HG02763 (cell line): Measurements from ENCODE around the gene PHF8.

Experiments used
- ATAC-seq: cut with Tn5 transposase; IDR thresholded peaks from one replicate; pipeline ENCODE4 v1.9.1; 2021; ENCODE audit warnings: mild to moderate bottlenecking, moderate library complexity; ENCODE audit not compliant: unreplicated experiment

Gene PHF8

DNA sequence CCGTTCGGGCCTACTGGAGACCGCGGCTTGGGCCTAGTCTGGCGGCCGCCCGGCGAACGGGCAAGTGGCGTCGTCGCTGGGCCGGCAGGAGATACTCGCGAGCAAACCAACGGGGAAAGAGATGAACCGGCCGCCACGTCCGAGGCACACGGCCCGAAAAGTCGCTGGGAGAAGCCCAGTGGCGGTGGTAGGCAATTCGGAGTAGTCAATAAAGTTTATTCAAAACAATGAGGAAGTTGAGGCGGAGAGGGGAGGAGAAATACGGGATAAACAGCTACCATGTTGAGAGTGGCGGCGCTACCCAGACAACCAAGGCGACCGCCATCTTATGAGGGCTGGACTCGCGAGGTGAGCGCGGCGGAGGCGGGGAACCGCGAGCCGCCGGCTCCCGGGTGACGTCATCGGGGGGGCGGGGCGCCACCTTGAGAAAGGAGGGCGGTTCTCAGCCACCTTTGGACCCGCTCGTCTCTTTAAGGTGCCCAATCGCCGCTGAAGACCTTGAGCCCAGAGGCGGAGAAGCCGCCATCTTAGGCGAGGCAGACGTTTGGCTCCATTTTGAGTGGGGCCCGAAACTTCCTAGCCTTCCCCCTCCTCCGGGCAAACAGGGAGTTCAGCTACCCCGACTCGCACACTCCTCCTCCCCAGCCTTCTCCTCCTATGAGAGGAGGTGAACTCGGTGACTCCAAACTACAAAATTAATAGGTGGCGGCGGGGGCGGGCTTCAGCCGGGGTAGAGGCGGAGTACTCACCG is at the start of gene PHF8:
TSS of gene PHF8 (minus strand) at position 348 of the 751 bp plus-strand sequence. CDS start 1,745 bp downstream, outside the sequence.
- peak; percentile 78 for ATAC-seq

DNA sequence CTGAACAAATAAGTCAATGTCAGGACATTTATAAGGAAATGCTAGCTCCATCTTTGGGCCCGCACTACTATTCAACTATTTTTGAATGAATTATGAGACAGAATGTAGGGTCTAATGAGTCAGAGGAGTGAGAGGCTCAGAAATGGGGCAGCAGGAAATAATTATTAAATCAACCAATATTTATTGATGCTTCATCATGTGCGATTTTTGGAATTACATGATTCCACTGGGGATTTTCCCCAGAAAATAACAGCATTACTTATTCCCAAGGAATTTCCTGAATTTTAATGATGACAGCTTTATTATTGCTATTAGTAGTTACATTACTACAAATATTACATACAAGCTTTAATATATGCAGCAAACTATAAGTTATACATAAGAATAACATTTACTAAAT is 49.3 kb upstream of the PHF8 start:
- no peak for ATAC-seq

DNA sequence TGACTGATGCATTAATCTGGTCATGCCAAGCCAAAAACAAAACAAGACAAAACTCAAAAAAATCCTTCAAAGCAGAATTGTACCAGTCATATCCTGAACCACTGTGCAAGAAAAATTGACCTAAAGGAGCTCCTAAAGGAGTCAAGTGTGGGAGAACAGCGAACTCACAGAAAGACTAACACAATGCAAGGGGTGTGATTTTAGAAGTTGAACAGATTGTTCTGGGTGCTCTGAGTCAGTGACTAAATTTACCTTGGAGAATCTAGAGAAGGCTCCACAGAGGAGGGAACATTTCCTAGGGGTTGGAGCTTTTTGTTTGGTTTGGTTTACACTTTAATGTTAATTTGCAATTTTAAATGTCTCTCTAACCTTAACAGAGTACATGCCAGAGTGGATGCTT is 48.9 kb upstream of the PHF8 start:
- no peak for ATAC-seq

DNA sequence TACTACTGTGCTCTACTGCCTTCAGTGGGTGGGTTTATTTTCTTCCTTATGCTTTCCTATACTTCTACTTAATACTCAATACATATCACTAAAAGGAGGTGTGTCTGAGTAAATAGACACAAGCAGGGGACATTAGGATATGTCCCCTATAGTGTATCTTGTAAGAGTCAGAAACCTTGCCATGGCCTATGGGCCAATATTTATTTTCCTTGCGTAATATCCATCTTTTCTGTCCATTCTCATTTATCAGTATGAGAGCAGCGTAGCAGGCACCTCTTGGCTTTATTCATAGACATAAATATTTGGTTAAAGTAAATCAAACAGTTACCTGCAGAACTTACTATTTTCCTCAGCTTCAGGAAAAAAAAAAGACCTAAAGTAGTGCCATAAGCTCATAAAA is 46.6 kb upstream of the PHF8 start:
- no peak for ATAC-seq

DNA sequence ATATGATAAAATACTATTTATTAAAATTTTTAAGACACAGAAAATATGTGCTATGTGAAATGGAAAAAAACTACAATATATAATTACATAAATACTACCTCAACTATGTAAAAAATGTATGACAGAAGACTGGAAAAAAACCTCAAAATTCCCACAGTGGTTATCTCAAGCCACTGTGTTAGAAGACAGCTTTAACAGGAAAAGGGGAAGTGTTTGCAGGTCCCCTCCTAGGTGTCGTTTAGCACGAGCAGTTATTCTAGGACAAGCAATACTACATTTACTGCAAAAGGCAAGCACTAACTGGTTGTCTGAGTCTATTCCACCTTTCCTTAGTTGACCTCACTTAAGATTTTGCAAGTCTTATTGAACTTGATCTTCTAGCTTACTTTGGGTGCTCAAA is 44.9 kb upstream of the PHF8 start:
- no peak for ATAC-seq

DNA sequence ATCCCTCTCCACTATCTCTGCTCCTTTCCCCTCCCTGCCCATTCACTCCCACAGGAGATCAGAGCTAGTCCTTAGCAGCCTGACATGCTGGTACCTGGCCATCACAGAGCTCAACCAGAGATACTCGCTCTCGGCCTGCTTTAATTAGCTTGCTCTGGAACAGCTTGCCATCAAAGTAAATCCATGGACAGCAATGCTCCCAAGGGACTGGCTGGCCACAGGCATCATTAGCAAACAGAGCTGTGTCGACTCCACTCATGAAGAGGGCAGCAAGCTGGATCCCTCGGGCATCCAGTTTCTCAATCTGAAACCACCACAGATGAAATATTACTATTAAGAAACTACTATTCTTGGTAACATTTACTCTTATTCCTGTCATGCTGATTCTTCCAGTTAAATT is 43.4 kb upstream of the PHF8 start:
- ATAC-seq: no peak

DNA sequence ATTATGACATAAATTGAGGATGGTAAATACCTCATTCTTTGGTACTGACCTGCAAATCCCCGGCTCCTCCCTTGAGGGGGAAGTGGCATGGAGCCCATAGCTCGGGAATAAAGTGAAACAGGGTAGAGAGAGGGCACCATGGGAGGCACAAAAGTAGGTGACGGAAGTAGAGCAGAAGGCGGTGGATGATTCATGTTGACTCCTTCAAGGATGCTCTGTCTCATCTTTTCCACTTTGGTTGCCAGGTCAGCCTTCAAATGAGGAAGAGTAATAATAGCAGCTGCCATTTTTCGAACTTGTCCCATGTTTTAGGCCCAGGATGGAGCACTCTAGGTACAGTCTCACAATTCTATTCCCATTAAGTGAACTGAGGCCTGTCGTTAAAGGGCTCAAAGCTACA is 41.4 kb upstream of the PHF8 start:
- ATAC-seq: no peak

DNA sequence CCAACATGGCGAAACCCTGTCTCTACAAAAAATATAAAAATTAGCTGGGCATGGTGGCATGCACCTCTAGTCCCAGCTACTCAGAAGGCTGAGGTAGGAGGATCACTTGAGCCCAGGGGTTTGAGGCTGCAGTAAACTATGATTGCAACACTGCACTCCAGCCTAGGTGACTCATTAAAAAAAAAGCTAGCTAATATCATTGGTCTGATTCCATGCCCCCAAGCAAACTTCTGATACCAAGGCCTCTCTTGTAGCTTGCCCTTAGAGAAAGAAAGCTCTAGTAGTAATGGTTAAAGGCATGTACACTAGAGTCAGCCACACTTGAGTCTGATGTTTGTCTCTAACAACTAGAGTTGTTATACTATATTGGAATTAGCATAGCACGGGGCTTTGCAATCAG is 32.6 kb upstream of the PHF8 start:
- no peak for ATAC-seq

DNA sequence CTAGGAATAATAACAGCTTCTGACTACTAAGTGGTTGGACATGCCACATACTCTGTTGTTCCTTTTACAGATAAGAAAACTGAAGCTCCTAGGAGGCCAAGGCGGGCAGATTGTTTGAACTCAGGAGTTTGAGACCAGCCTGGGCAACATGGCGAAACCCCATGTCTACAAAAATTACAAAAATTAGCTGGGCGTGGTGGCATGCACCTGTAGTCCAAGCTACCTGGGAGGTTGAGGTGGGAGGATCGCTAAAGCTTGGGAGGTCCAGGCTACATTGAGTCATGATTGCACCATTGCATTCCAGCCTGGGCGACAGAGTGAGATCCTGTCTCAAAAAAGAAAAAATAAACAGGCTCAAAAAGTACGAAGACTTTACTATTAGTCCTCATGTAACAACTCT is 30.6 kb upstream of the PHF8 start:
- no peak for ATAC-seq

DNA sequence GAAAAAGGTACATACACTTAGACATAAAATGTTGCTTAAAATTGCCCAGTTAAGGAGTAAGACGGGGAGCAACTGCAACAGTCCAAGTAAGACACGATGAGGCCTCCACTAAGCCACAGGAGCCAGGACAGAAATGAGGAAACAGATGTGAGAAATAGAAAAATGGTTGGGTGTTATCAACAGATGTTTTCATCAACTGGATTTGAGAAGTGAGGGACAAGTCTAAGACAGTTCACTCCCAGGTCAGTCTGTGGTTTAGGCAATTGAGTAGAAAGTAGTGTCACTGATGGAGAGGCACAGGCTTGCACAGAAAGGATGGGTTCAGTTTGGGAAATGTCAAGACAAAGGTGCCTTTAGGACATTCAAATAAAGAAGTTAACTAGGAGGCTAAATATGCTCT is 23.5 kb upstream of the PHF8 start:
- no peak for ATAC-seq

DNA sequence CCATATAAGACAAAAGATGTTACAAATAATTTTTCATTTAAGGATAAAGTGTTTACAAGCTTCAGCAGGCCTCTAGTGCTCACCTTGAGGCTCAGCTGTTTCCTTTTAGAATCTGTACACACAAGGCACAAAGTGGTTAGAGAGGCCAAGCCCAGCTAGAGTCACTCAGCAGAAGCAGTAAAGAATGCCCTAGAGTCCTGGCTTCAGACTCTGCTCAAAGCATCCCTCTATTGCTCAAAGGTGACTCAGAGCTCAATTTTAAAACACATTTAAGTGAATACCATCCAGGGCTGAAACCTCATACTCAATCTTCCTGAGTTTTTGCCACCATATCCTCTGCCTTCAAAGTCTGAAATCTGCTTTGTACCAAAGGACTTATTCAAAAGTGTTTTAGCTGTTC is 22.6 kb upstream of the PHF8 start:
- no peak for ATAC-seq

DNA sequence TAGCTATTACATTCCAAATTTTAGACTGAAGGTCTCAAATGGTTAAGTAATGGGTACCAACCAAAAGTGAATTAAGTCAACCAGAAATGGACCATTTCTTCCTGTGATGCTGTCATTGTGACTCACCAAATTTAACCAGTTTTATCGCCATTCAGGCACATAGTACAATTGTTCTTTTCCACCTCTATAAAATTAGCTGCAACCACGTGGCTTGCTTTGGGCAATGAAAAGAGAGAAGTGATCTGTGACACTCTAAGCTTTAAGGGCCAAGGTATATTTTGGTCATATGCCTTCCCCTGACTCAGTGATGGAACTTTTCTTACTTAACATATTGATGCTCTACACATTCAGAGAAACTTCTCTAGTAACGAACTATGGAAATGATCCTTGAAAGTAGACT is 20.3 kb upstream of the PHF8 start:
- no peak for ATAC-seq

DNA sequence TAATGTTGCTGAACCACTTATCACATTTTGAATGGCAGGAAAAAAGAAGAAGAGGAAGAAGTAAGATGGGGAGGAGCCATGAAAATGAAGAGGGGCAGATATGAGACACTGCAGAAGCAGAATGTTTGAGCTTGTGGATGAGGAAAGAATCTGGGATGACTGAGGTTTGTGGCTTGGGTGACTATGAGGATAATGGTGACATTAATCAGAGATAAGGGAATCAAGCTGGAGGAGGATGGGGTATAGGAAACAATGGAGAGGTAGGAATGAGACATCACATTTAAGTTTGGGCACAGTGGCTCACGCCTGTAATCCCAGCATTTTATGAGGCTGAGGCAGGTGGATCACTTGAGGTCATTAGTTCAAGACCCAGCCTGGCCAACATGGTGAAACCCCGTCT is 19.1 kb upstream of the PHF8 start:
- no peak for ATAC-seq

DNA sequence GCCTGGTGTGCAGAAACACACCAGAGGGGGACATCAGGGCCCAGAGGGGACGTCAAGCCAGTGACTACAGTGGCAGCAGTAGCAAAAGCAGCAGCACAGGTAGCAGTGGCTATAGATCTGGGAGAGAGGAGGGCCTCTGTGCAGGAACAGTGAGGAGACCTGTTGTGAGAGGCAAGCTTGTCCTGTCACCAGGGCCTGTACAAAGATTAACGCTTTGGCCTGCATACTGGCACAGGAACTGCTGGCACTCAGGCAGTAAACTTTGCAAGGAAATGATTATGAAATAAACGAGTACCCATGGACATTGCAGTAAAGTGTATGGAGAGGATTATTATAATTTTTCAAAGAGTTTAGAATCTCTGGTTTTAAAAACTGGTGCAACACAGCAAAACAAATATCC is 5.5 kb upstream of the PHF8 start:
- no peak for ATAC-seq

DNA sequence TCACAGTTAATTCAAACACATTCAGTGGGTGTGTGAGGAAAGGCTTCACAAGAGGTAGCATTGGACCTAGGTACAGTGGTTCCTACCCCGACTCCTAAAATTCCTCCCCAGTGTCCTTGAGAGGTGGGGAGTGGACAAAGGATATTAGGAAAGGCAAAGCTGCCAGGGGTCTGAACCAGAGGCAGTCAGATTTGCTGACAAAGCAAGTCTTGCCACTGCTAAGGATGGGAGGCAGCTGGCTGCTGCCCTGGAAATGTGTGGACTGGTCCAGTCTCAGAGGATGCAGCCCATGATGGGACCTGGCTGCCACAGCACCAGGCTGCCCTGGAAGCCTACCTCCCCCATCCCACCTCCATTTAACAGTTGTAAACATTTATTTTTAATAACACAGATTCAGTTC is 4.1 kb upstream of the PHF8 start:
- ATAC-seq: no peak

DNA sequence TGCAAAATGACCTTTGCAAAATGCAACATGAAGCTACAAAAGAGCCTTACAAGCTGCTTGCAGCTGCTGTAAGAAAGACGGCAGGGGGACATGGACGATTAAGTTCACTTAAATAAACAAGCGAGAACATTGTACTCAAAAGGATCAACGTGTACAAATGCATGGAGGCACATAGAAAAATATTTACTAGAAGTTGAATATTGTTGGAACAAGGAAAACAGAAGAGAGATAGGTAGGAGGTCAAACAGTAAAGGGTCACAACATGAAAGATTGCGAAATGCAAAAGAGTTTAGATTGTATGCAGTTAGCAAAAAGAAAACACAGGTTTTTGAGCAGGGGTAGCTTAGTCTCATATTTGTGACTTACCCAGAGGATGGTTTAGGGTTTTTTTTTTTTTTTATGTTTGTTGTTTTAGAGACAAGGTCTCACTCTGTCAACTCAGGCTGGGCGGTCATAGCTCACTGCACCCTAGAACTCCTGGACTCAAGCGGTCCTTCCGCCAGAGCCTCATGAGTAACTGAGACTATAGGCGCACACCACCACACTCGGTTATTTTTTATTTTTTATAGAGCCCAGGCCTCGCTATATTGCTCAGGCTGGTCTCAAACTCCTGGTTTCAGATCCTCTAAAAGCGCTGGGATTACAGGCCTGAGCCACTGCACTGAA is 1.4 kb upstream of the PHF8 start:
- ATAC-seq: no peak

DNA sequence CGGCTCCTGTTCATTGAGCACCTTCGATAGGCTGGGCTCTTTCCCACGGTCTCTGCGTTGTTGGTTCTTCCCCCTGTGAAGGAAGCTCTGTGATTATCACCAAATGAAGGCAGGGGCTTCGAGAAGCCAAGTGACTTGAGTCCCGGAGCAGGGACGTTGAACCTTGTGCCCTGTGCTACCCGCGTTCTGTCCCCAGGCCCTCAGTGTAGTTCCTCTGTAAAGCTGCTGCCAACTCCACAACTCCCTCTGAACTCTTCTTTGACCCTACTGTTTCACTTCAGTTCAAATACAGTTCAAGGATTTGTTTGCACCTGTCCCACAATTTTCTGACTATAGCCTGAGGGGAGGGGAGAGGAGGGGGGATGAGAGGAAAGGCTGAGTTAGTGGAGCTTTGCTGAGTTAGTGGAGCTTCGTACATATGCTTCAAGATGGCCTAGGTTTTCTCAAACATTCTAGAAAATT is 635 bp upstream of the PHF8 start:
- ATAC-seq: no peak

DNA sequence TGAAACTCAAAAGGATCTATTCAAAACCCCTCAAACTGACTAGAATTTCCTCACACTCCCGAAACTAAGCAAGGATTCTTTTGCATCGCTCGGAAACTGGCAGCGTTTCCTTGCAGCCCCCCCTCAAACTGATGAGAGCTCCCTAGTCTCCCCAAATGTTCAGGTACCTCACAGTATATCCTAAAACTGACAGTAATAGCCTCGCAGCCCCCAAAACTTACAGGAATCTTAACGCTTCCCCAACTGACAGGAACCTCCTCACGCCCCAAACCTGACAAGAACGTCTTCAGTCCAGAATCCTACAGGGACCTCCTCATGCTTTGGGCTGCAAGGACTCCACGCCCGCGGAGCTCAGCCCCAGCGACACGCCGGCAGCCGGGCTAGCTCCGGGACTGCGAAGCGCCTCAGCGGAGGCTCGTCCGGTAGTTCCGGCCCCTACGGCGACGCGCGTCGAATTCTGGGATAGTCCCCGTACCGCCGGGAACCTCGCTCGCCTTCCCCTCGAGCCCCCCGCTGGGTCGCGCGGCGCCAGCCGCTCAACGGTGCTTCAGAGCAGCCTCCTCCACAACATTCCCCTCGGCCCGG is 640 bp downstream of the PHF8 start:
- ATAC-seq: peak; percentile 14

DNA sequence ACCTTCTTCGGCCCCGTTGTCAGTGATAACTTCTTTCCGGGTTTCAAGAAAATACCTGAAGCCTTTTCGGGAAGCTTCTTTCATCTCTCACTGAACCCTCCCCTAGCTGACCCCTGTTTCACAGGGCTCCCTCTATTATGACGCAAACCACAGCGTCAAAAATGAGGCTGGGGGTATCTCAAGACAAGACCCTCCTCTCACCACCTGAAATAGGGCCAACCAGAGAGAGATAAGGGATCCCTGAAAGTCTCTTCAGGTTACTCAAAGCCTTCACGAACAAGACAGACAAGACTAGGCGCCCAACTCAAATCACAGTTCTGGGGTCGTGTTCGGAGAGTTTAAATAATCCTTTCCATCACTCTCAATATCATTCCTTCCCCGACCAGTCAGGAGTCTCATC is 1.2 kb downstream of the PHF8 start:
- no peak for ATAC-seq

DNA sequence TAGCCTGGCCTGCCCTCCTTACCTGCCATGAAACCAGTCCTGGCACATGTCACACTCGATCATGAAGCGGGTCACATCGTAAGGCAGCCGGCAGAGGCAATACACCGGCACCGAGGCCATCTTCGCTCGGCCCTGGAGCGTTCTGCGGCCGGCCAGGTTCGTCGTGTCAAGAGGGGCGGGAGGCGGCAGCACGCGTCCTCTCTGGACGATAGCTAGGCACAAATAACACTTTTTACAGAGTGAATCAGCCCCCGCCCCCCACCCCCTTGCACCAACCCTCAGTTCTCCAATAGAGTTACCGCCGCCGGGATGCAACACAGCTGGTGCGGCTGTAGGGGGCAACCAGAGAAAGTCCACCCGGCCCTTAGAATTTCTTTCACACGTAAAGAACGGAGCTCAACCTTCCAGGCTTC is 1.7 kb downstream of the PHF8 start:
- ATAC-seq: no peak

DNA sequence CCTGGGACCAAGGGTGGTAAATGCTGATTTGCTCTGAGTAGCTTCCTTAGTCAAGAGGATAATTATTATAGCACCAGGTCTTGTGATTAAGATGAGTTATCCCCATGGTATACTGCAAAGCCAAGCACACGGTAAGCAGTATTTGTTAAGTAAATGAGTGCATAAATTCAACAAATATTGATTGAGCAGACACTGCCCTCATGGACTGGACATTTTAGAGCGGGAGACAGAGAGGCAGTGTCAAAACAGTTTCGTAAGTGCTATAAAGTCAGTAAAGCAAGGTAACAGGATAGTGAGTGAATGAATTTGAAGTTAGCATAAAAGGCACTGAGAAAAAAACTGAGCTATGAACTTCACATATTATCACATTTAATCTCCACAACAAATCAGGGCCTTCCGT is 13.9 kb downstream of the PHF8 start:
- no peak for ATAC-seq

DNA sequence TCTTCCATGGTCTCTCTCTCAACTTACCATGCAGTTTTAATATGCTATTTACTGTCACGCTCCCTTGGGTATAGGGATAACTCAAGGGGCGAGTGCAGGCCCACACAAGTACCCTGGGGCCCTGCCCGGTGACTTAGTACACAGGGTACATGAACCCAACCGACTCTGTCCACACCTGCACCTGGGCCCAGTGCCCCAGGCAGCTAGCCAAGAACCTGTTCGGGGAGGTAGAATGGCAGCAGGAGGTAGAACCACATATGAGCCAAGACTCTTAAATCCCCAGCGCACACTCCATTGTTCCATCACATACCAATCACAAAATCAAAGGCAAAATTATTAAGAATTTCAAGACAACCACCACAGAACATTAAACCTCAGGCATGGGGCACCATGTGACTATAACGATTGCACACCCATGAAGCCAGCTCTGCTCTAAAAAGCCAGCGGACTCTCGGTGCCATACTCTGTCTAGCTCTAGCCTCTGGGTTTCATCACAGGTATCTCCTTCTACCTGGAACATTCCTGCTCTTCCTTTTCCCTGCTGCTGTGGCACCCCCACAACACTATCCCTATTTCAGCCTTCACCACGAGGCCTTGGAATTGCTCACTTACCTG is 14.6 kb downstream of the PHF8 start:
- no peak for ATAC-seq
